GM19035 (cell line): ENCODE measurements around the gene POC1A.

Experiments used
- ATAC-seq: cut with Tn5 transposase; IDR thresholded peaks from one replicate; pipeline ENCODE4 v1.9.1; 2021; ENCODE audit not compliant: unreplicated experiment

POC1A gene

GRCh38 chr3:52031896-52032295, 122.3 kb downstream of the POC1A start:
- no peak for ATAC-seq

DNA sequence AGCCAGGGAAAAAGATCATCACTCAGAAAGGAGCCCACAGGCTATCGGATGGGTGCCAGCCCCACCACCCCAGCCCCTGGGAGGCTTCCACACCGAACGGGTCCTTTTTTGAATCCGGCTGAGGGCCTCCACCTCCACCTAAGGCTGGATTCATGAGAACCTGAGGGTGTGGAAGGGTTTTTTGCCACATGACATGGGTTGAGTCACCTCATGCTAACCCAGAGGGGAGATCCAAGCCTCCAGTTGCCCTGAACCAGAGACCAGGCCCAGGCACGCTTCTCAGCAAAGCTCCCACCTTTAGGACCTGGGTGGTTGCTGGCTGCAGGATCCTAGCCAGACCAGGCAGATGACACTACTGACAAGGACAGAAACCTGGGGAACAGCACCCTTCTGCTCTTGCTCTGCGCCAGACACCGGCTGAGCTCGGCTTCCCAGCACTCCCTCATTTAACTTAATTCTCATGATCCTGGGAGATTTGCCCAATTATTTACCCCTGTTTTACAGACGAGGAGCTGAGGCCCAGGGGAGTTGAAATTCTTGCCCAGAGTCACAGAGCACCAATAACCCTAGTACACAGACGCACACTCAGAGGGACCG, 123.4 kb downstream of the POC1A start:
- no peak for ATAC-seq

- ATAC-seq, result no peak
These were observed 124.7 kb downstream of the POC1A start for GRCh38 chr3:52029535-52029934.

GRCh38 chr3:52029053-52029452, 125.2 kb downstream of the POC1A start:
- no peak for ATAC-seq

- ATAC-seq, result no peak
These were observed 125.7 kb downstream of the POC1A start for GRCh38 chr3:52028572-52028971.

- no peak for ATAC-seq
These were observed 128.2 kb downstream of the POC1A start for GRCh38 chr3:52026041-52026440.

DNA sequence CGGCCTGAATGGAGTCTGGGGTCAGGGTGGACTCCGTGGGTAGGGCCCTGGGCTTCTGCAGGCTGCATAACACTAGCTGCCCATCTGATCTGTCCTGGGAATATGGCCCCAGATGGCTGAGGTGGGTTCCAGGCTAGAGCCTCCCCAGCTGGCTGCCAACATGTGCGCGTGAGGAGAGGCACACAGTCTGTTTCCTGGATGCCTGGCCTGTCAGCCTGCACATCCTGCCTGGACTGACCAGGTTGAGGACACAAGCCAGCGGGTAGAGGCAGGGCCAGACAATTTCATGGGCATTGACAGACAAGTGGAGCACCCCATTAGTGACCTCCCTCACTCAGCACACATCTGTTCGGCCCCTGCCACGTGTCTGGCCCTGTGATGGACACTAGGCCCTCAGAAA, 128.8 kb downstream of the POC1A start:
- no peak for ATAC-seq
